ENCODE data around the gene AMELX. TPM values are rescaled to one million over a fixed set of nuclear protein-coding genes. Genes with fewer than 3 reads are reported as not detected.

Gene AMELX
- total RNA-seq, 1 experiment from 2014 or later: not detected

GRCh38 chrX:11305641-11306040 is 12.4 kb downstream of the AMELX start:
- no peak for DNase-seq (ENCODE audit: low spot score)

GRCh38 chrX:11309220-11309619 is 16.0 kb downstream of the AMELX start:
- DNase-seq (ENCODE audit: low spot score): no peak

DNA sequence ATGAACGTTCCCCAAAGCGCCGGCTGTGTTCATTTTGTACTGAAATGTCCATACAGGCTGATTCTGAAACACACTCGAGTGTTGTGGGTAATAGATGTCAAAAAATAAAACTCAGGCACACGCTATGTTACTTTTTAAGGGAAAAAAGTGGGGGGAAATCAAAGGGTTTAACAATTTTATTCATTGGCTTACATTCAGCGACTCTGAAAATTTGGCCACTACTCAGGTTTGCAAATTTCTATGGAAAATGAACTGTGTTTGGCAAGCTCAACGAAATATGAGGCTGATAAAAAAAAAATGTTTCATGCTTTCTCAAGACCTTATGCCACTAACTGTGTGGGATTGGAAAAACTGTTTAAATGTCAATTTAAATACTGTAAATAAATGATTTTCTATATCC is 18.5 kb downstream of the AMELX start:
- DNase-seq (ENCODE audit: low spot score): no peak

- DNase-seq (ENCODE audit: low spot score): no peak
Observed at GRCh38 chrX:11319806-11320520, 26.8 kb downstream of the AMELX start.

GRCh38 chrX:11321986-11322385 is 28.8 kb downstream of the AMELX start:
- no peak for DNase-seq (ENCODE audit: low spot score)

- DNase-seq (ENCODE audit: low spot score): no peak
Observed at GRCh38 chrX:11328134-11328533, 34.9 kb downstream of the AMELX start.

- no peak for DNase-seq (ENCODE audit: low spot score)
Observed at GRCh38 chrX:11329021-11329420, 35.8 kb downstream of the AMELX start.

DNA sequence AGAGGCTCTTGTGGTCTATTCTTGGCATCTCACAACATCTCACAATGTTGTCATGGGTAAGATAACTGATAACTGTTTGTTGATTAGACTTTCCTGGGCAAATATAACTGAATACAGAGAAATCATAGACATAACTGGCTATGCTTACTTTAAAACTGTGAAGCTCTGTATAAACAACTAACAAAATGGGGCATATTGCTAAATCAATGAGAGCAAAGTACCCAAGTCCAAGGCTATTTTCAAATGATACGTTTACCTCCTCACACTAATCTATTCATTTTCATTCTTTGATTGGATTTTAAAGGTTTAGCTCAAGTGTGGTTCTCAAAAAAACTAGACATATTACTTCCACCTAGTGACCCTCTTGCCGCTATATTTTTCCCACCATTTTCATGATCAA is 38.6 kb downstream of the AMELX start:
- no peak for DNase-seq (ENCODE audit: low spot score)

- no peak for DNase-seq (ENCODE audit: low spot score)
Observed at GRCh38 chrX:11334165-11334564, 41.0 kb downstream of the AMELX start.

- no peak for DNase-seq (ENCODE audit: low spot score)
Observed at GRCh38 chrX:11336201-11336600, 43.0 kb downstream of the AMELX start.

- no peak for DNase-seq (ENCODE audit: low spot score)
Observed at GRCh38 chrX:11337292-11338009, 44.2 kb downstream of the AMELX start.

- peak; percentile 29 for DNase-seq (ENCODE audit: low spot score)
Observed at GRCh38 chrX:11341274-11342201, 48.3 kb downstream of the AMELX start.

DNA sequence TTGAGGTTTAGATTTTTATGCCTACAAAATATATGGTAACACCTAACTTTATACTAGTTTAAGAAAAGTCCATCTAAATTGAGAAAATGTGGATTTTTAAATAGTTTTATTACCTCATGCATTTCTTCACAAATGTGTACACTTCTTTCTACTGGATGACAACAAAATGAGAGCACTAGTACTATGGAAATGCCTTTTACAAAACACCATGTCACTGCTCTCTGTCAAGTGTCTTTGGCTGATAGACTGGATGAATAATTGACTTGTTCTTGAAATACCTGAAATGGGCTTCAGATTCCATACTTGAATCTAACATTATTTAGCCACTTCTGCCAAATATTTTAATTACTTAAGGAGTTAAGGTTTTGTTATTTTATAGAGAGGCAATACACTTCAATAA is 49.5 kb downstream of the AMELX start:
- DNase-seq (ENCODE audit: low spot score): no peak

DNA sequence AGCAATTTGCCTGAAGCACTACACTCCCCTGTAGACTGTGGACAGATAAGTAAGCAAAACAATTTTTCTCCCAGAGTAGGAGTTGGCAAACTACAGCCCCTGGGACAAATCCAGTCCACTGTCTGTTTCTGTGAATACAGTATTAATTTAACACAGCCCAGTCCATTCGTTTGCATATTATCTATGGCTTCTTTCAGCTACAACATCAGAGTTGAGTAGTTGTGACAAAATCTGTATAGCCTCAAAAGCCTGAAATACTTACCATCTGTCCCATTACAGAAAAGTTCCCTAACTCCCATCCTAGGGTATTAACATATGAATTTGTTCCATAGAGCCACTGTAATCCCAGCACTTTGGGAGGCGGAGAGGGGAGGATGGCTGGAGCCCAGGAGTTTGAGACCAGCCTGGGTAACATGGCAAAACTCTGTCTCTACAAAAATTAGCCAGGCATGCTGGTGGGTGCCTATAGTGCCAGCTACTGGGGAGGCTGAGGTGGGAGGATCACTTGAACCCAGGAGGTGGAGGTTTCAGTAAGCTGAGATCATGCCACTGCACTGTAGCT is 53.0 kb downstream of the AMELX start:
- DNase-seq (ENCODE audit: low spot score): no peak

DNA sequence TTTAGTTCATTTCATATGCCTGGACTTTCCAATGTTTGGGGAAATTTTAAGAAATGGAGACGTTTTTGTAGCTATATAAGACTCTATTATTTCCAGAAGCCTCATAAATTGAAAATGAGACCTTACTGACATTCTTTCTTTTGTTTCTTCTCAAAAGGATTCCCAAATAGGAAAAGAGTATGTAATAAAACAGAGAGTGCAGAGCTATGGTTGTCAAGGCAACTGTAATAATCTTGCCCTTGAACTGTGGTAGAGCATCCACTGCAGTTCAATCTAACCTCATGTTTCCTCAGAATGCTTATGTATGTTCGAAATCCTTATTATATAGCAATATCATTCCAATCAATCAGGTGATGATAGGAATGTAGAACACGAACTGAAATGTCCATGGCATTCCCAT is 54.1 kb downstream of the AMELX start:
- no peak for DNase-seq (ENCODE audit: low spot score)

DNA sequence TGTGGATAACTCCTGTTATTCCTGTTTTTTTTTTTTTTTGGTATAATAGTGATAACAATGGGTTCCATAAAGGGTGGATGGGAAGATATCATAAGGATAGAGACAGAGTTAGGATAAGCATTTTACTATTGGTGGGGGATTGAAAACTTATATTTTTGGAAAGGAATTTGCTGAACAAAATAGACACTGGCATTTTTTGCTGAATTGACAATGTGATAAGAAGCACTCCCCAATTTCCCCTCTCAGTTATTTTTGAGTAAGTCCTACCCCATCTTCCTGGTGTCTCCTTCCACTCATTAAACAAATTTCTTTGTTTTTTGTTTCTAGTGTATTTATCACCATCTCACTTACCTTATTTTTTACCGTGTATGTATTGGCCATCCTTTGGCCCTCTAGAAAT is 55.8 kb downstream of the AMELX start:
- DNase-seq (ENCODE audit: low spot score): no peak

GRCh38 chrX:11349661-11350337 is 56.6 kb downstream of the AMELX start:
- no peak for DNase-seq (ENCODE audit: low spot score)

Measured in H4 (cell line).